ENCODE results near the gene PELI2.

- TF ChIP-seq, protein P1, sequence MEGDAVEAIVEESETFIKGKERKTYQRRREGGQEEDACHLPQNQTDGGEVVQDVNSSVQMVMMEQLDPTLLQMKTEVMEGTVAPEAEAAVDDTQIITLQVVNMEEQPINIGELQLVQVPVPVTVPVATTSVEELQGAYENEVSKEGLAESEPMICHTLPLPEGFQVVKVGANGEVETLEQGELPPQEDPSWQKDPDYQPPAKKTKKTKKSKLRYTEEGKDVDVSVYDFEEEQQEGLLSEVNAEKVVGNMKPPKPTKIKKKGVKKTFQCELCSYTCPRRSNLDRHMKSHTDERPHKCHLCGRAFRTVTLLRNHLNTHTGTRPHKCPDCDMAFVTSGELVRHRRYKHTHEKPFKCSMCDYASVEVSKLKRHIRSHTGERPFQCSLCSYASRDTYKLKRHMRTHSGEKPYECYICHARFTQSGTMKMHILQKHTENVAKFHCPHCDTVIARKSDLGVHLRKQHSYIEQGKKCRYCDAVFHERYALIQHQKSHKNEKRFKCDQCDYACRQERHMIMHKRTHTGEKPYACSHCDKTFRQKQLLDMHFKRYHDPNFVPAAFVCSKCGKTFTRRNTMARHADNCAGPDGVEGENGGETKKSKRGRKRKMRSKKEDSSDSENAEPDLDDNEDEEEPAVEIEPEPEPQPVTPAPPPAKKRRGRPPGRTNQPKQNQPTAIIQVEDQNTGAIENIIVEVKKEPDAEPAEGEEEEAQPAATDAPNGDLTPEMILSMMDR (IDR thresholded peaks at IDR 0.05; ENCODE audit: poor library complexity), result no peak
- TF ChIP-seq EZH2 (IDR thresholded peaks at IDR 0.05; ENCODE audit: borderline replicate concordance), result no peak
Measured at GRCh38 chr14:56137849-56138248, 19.6 kb downstream of the PELI2 start.

All from hepatocyte (in vitro differentiated cells).